PC-3 (cell line): ENCODE measurements around the gene CDHR1. TPM values are rescaled to one million over a fixed set of nuclear protein-coding genes. Genes with fewer than 3 reads are reported as not detected.

Experiments used
- ATAC-seq: fragments of 200-7000 bp; cut with Tn5 transposase; 2 replicates; pipeline ENCODE4 v1.9.1; 2020; ENCODE audit warnings: mild to moderate bottlenecking, moderate library complexity
- BruUV-seq: library from RNA; stranded (reverse); fragments of 400-500 nt; replicated peaks from 2 replicates; lab custom pipeline; 2021; lab: Mats Ljungman, UMichigan
- CTCF ChIA-PET: fragments of 300-600 bp; sonication (Branson Sonifier 250); formaldehyde crosslinking; loops from one replicate; lab custom pipeline; 2022; ENCODE audit warnings: antibody characterized with exemption; lab: Charles Lee
- POLR2A ChIA-PET: fragments of 300-600 bp; sonication (Branson Sonifier 250); formaldehyde crosslinking; loops from one replicate; lab custom pipeline; 2022; ENCODE audit warnings: antibody characterized with exemption; ENCODE audit not compliant: unreplicated experiment; lab: Charles Lee
- DNase-seq: peaks from one replicate; pipeline ENCODE4 v3.0.0-alpha.2; 2015
- H2AFZ ChIP-seq: fragments of 300-600 bp; sonication (generic); 2 replicates; pipeline ENCODE4 v1.6.0; 2016; ENCODE audit warnings: antibody characterized with exemption, low read length
- H3F3A ChIP-seq: fragments of 300-600 bp; sonication (generic); one replicate; pipeline ENCODE4 v1.6.0; 2017; ENCODE audit warnings: antibody characterized with exemption, low read length, control low read depth, mild to moderate bottlenecking; ENCODE audit not compliant: unreplicated experiment
- H3K27ac ChIP-seq: fragments of 300-600 bp; sonication (generic); 2 replicates; pipeline ENCODE4 v1.5.1; 2016; ENCODE audit warnings: mild to moderate bottlenecking, low read length
- H3K27me3 ChIP-seq: fragments of 300-600 bp; sonication (generic); 2 replicates; pipeline ENCODE4 v1.6.1; 2016; ENCODE audit warnings: low read length, mixed read lengths
- H3K36me3 ChIP-seq: fragments of 300-600 bp; sonication (generic); 2 replicates; pipeline ENCODE4 v1.6.1; 2016; ENCODE audit warnings: low read depth, mixed run types, low read length, mixed read lengths
- H3K4me1 ChIP-seq: fragments of 300-600 bp; sonication (generic); 2 replicates; pipeline ENCODE4 v1.5.1; 2016; ENCODE audit warnings: low read length; ENCODE audit not compliant: insufficient read depth
- H3K4me2 ChIP-seq: fragments of 300-600 bp; sonication (generic); 2 replicates; pipeline ENCODE4 v1.6.0; 2016; ENCODE audit warnings: low read length
- H3K4me3 ChIP-seq: fragments of 300-600 bp; sonication (generic); 2 replicates; pipeline ENCODE4 v1.5.1; 2016; ENCODE audit warnings: mild to moderate bottlenecking, low read length, mixed read lengths
- H3K79me2 ChIP-seq: fragments of 300-600 bp; sonication (generic); 2 replicates; pipeline ENCODE4 v1.6.1; 2017; ENCODE audit warnings: low read length, mixed read lengths
- H3K9ac ChIP-seq: fragments of 300-600 bp; sonication (generic); 2 replicates; pipeline ENCODE4 v1.6.0; 2016; ENCODE audit warnings: mild to moderate bottlenecking, low read length
- H3K9me2 ChIP-seq: fragments of 300-600 bp; sonication (generic); replicated peaks from 2 replicates; pipeline ENCODE4 v1.6.1; 2016; ENCODE audit warnings: mixed run types, low read length, mixed read lengths
- H3K9me3 ChIP-seq: fragments of 300-600 bp; sonication (generic); 2 replicates; pipeline ENCODE4 v1.6.1; 2016; ENCODE audit warnings: low read length, mixed read lengths
- H4K20me1 ChIP-seq: fragments of 300-600 bp; sonication (generic); 2 replicates; pipeline ENCODE4 v1.6.1; 2016; ENCODE audit warnings: low read length, mixed read lengths
- EZH2 ChIP-seq: fragments of 300-600 bp; sonication (generic); IDR thresholded peaks from one replicate; pipeline ENCODE4 v1.6.1; 2017; ENCODE audit warnings: antibody characterized with exemption, mild to moderate bottlenecking, low read length; ENCODE audit not compliant: unreplicated experiment
- EZH2phosphoT487 ChIP-seq: fragments of 300-600 bp; sonication (generic); IDR thresholded peaks from 2 replicates; pipeline ENCODE4 v1.6.1; 2018; ENCODE audit warnings: mild to moderate bottlenecking, antibody characterized with exemption, low read length, borderline replicate concordance
- intact Hi-C: fragments of 100-400 bp; cut with micrococcal nuclease; formaldehyde crosslinking; loops from 2 replicates; pipeline ENCODE4 v1.9.0; 2023
- total RNA-seq: library from RNA; depleted of rRNA; stranded (reverse); fragments of >200 nt; gene quantifications from 2 replicates; pipeline ENCODE4 v1.2.3, GENCODE V29; 2014
- TF ChIP-seq, protein P1 (sequence below): fragments of 300-600 bp; sonication (generic); conservative IDR thresholded peaks from 2 replicates; pipeline ENCODE4 v1.5.1; 2017; ENCODE audit warnings: antibody characterized with exemption, low read depth, mild to moderate bottlenecking, low read length

CDHR1 gene
- total RNA-seq, 1 experiment from 2014 or later, result not detected

DNA sequence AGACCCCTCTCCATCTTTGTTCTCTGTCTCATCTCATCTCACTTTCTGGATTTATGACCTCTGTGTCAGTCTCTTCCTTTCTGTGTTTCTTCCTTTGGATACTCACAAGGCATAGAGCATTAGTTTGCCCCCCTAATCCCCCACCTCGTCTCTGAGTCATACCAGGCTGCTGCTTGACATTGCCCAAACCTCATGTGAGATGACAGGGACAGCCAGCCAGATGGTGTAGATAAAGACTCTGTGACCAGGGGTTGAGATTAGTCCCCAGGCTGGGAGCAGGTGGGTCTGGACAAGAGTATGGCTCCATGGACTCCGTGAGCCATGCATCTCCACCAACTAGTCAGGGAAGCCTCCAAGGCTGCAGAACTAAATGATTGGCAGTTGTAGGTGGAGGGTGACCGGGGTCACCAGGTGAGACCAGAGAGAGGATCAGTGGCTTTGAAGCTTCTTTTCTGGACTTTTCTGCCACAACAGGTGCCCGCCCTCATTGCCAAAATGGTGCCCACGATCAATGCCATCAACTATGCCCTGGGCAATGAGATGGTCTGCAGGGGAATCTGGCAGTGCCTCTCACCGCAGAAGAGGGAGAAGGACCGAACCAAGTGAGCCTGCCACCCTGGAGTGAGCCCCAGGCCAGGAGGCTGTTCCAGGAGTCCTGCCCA is 63.8 kb downstream of the CDHR1 start:
- Histone ChIP-seq H3K4me2 (no peak overlapping the region), H4K20me1 (no peaks in the 10 kb centered on the region), H3F3A (no peaks in the 10 kb centered on the region), H3K27ac (no peak overlapping the region), H3K4me1 (no peaks in the 10 kb centered on the region), H3K4me3 (no peak overlapping the region), H3K36me3 (no peaks in the 10 kb centered on the region), H3K9me3 (no peaks in the 10 kb centered on the region), H3K79me2 (no peaks in the 10 kb centered on the region), H3K9ac (no peak overlapping the region), H2AFZ (no peak overlapping the region), H3K9me2 (no peaks in the 10 kb centered on the region), H3K27me3 (0 out of 2 replicates have a peak, but pooled peaks cover 6% of the 10 kb centered on the region)
- ATAC-seq (no peak), DNase-seq (no peak)
- POLR2A ChIA-PET, result no interaction called here
- intact Hi-C loops, result no loop called here
- BruUV-seq, result no TSS peak
- CTCF ChIA-PET, result no interaction called here
- TF ChIP-seq EZH2 (no peak), EZH2phosphoT487 (no peak)
- TF ChIP-seq, protein P1, sequence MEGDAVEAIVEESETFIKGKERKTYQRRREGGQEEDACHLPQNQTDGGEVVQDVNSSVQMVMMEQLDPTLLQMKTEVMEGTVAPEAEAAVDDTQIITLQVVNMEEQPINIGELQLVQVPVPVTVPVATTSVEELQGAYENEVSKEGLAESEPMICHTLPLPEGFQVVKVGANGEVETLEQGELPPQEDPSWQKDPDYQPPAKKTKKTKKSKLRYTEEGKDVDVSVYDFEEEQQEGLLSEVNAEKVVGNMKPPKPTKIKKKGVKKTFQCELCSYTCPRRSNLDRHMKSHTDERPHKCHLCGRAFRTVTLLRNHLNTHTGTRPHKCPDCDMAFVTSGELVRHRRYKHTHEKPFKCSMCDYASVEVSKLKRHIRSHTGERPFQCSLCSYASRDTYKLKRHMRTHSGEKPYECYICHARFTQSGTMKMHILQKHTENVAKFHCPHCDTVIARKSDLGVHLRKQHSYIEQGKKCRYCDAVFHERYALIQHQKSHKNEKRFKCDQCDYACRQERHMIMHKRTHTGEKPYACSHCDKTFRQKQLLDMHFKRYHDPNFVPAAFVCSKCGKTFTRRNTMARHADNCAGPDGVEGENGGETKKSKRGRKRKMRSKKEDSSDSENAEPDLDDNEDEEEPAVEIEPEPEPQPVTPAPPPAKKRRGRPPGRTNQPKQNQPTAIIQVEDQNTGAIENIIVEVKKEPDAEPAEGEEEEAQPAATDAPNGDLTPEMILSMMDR, result no peak

GRCh38 chr10:84261236-84261915 is 67.0 kb downstream of the CDHR1 start:
- ChIA-PET CTCF (no interaction called here), POLR2A (no interaction called here)
- DNase-seq, result no peak
- Histone ChIP-seq H3K27me3 (0 out of 2 replicates have a peak, but pooled peaks cover 6% of the 10 kb centered on the region), H3K4me3 (no peak overlapping the region), H3K9me3 (no peaks in the 10 kb centered on the region), H2AFZ (no peak overlapping the region), H3K4me2 (no peak overlapping the region), H3K9me2 (no peaks in the 10 kb centered on the region), H3K9ac (no peak overlapping the region), H3K4me1 (peaks cover 4% of the 10 kb centered on the region; the same call in 1 of the 2 replicates), H3K27ac (no peak overlapping the region), H3K36me3 (no peaks in the 10 kb centered on the region), H3F3A (no peaks in the 10 kb centered on the region), H3K79me2 (no peaks in the 10 kb centered on the region), H4K20me1 (no peaks in the 10 kb centered on the region)
- no peak for ATAC-seq
- intact Hi-C loops, result no loop called here
- BruUV-seq, result no TSS peak
- TF ChIP-seq, protein P1, result no peak
- TF ChIP-seq EZH2 (no peak), EZH2phosphoT487 (no peak)
